ENCODE data around the gene INCA1. TPM values are rescaled to one million over a fixed set of nuclear protein-coding genes. Genes with fewer than 3 reads are reported as not detected.
A peak's percentile ranks its signal among the peaks of the same experiment; 100 is the strongest.

The INCA1 gene
- total and polyA plus RNA-seq, 2 experiments from 2014 or later, result 2.7 to 4.1 TPM

- Histone ChIP-seq H3K9me2 (replicated peaks; ENCODE audit: insufficient read depth) (no peaks in the 10 kb centered on the region), H3K36me3 (replicated peaks; ENCODE audit: insufficient read depth, low read depth) (no peaks in the 10 kb centered on the region), H3K27ac (no peak overlapping the region), H2AFZ (no peak overlapping the region), H4K20me1 (ENCODE audit: insufficient read depth, poor library complexity, severe bottlenecking) (no peaks in the 10 kb centered on the region), H3K9me3 (ENCODE audit: low read depth) (no peaks in the 10 kb centered on the region), H3K79me2 (no peaks in the 10 kb centered on the region), H3K4me1 (ENCODE audit: insufficient read depth) (peaks cover 14% of the 10 kb centered on the region), H3K27me3 (no peaks in the 10 kb centered on the region), H3K4me2 (no peak overlapping the region), H3K4me3 (no peak overlapping the region)
- 98% methylated on average over 8 of the region's 8 CpGs for WGBS (ENCODE audit: low lambda C conversion rate, missing lambda C conversion rate)
- no peak for DNase-seq (ENCODE audit: low spot score)
- no peak for TF ChIP-seq EZH2 (IDR thresholded peaks at IDR 0.05; ENCODE audit: borderline replicate concordance)
- TF ChIP-seq CTCF (IDR thresholded peaks at IDR 0.05; ENCODE audit: poor library complexity), result no peak
- no peak for TF ChIP-seq EZH2phosphoT487 (IDR thresholded peaks at IDR 0.05; ENCODE audit: low read depth, severe bottlenecking, unreplicated experiment)
Observed at GRCh38 chr17:4955091-4955490, 42.2 kb downstream of the INCA1 start.

- Histone ChIP-seq H2AFZ (no peak overlapping the region), H3K4me1 (ENCODE audit: insufficient read depth) (peaks cover 15% of the 10 kb centered on the region), H3K27ac (no peak overlapping the region), H3K4me2 (no peak overlapping the region), H3K9me3 (ENCODE audit: low read depth) (no peaks in the 10 kb centered on the region), H3K79me2 (no peaks in the 10 kb centered on the region), H3K27me3 (no peaks in the 10 kb centered on the region), H3K36me3 (replicated peaks; ENCODE audit: insufficient read depth, low read depth) (no peaks in the 10 kb centered on the region), H4K20me1 (ENCODE audit: insufficient read depth, poor library complexity, severe bottlenecking) (no peaks in the 10 kb centered on the region), H3K4me3 (no peak overlapping the region), H3K9me2 (replicated peaks; ENCODE audit: insufficient read depth) (no peaks in the 10 kb centered on the region)
- TF ChIP-seq EZH2phosphoT487 (IDR thresholded peaks at IDR 0.05; ENCODE audit: low read depth, severe bottlenecking, unreplicated experiment) (no peak), EZH2 (IDR thresholded peaks at IDR 0.05; ENCODE audit: borderline replicate concordance) (no peak), CTCF (IDR thresholded peaks at IDR 0.05; ENCODE audit: poor library complexity) (no peak)
- 89% methylated on average over 14 of the region's 14 CpGs for WGBS (ENCODE audit: low lambda C conversion rate, missing lambda C conversion rate)
- no peak for DNase-seq (ENCODE audit: low spot score)
Observed at GRCh38 chr17:4953451-4953961, 43.8 kb downstream of the INCA1 start.

- Histone ChIP-seq H4K20me1 (ENCODE audit: insufficient read depth, poor library complexity, severe bottlenecking) (peaks cover 5% of the 10 kb centered on the region), H3K27me3 (no peaks in the 10 kb centered on the region), H3K79me2 (peaks cover 18% of the 10 kb centered on the region), H3K4me1 (ENCODE audit: insufficient read depth) (peaks cover 16% of the 10 kb centered on the region), H3K27ac (no peak overlapping the region), H3K9me3 (ENCODE audit: low read depth) (no peaks in the 10 kb centered on the region), H2AFZ (no peak overlapping the region), H3K9me2 (replicated peaks; ENCODE audit: insufficient read depth) (no peaks in the 10 kb centered on the region), H3K4me2 (peak overlapping the region; percentile 86), H3K36me3 (replicated peaks; ENCODE audit: insufficient read depth, low read depth) (no peaks in the 10 kb centered on the region), H3K4me3 (no peak overlapping the region)
- TF ChIP-seq EZH2phosphoT487 (IDR thresholded peaks at IDR 0.05; ENCODE audit: low read depth, severe bottlenecking, unreplicated experiment) (no peak), EZH2 (IDR thresholded peaks at IDR 0.05; ENCODE audit: borderline replicate concordance) (no peak), CTCF (IDR thresholded peaks at IDR 0.05; ENCODE audit: poor library complexity) (no peak)
- no peak for DNase-seq (ENCODE audit: low spot score)
- WGBS (ENCODE audit: low lambda C conversion rate, missing lambda C conversion rate), result 81% methylated on average over 3 of the region's 3 CpGs
Observed at GRCh38 chr17:4951486-4951885, 45.8 kb downstream of the INCA1 start.

Data from hepatocyte (in vitro differentiated cells).